Kidney (tissue), 14 donors: ENCODE measurements around the gene TTC13. TPM values are rescaled to one million over a fixed set of nuclear protein-coding genes. Genes with fewer than 3 reads are reported as not detected.
A peak's percentile ranks its signal among the peaks of the same experiment; 100 is the strongest.

Experiments used
- DNase-seq, 5 donors: peaks; one replicate each; pipeline ENCODE4 v3.0.0-alpha.2; 2013 to 2020
- FAIRE-seq: peaks from 2 replicates; lab custom pipeline; 2012; peaks lifted over from hg19 to GRCh38; lab: Jason Lieb, UNC
- H3K27ac ChIP-seq, 2 donors: one replicate each; pipeline ENCODE4 v1.7.0; 2013; ENCODE audit warnings: low read depth in 2 of 2, low read length in 2 of 2, inconsistent platforms in 1 of 2
- H3K27me3 ChIP-seq: one replicate; pipeline ENCODE4 v1.7.1; 2013; ENCODE audit warnings: low read length, inconsistent platforms; ENCODE audit not compliant: control insufficient read depth, insufficient read depth
- H3K36me3 ChIP-seq, 3 donors: one replicate each; pipeline versions ENCODE4 v1.7.0 to v1.7.1; 2013; ENCODE audit warnings: low read length in 3 of 3, control low read depth in 1 of 3, inconsistent platforms in 1 of 3; ENCODE audit not compliant: insufficient read depth in 3 of 3, control insufficient read depth in 2 of 3
- H3K4me1 ChIP-seq, 3 donors: one replicate each; pipeline versions ENCODE4 v1.7.0 to v1.7.1; 2013; ENCODE audit warnings: low read length in 3 of 3, inconsistent platforms in 1 of 3, low read depth in 1 of 3; ENCODE audit not compliant: control insufficient read depth in 2 of 3, insufficient read depth in 2 of 3
- H3K4me3 ChIP-seq, 3 donors: one replicate each; pipeline versions ENCODE4 v1.7.0 to v1.8.1; 2013; ENCODE audit warnings: low read length in 3 of 3, control low read depth in 1 of 3, inconsistent platforms in 1 of 3
- H3K9ac ChIP-seq, 3 donors: one replicate each; pipeline versions ENCODE4 v1.7.0 to v1.7.1; 2013; ENCODE audit warnings: low read length in 3 of 3, control low read depth in 1 of 3, inconsistent platforms in 1 of 3
- H3K9me3 ChIP-seq, 3 donors: one replicate each; pipeline versions ENCODE4 v1.7.0 to v1.7.1; 2013; ENCODE audit warnings: low read length in 3 of 3, control low read depth in 1 of 3, inconsistent platforms in 1 of 3; ENCODE audit not compliant: control insufficient read depth in 2 of 3, insufficient read depth in 1 of 3
- intact Hi-C: fragments of 100-400 bp; cut with DNase I; formaldehyde crosslinking; loops from one replicate; pipeline ENCODE4 v1.11.1; 2022
- polyA plus RNA-seq: library from polyadenylated mRNA; stranded (reverse); fragments of 350-450 nt; fragmentation: Illumina TruSeq; extraction: RNeasy Lipid Tissue Mini Kit (QIAGEN cat#74804); gene quantifications from one replicate; pipeline ENCODE4 v1.2.3, GENCODE V29; 2014; ENCODE audit warnings: low read depth, low replicate concordance; ENCODE audit not compliant: insufficient read depth
- total RNA-seq: library from RNA; stranded (reverse); fragmentation: NEBNext Ultra II Directional; extraction: Animal tissue kit (Norgen Biotek cat#: 25700); gene quantifications from one replicate; pipeline ENCODE4 v1.2.1, GENCODE V29; 2021
- TF ChIP-seq, protein P1 (sequence below): IDR thresholded peaks from 3 replicates; pipeline ENCODE4 v1.5.1; 2012; ENCODE audit warnings: mild to moderate bottlenecking, moderate library complexity, borderline replicate concordance; ENCODE audit not compliant: insufficient read depth; ENCODE audit errors: extremely low read depth
- donor health status: control.
- donor health status: control.
- donor health status: control.
- donor health status: control.
- donor health status: control.
- donor health status: DM: yes; HTN: yes; CAD: no.
- donor health status: Normal renal cell carcinoma (clear cell type).

The TTC13 gene
- total and polyA plus RNA-seq, 2 donors from 2014 or later: 4.2 to 15.6 TPM

- TF ChIP-seq, protein P1, sequence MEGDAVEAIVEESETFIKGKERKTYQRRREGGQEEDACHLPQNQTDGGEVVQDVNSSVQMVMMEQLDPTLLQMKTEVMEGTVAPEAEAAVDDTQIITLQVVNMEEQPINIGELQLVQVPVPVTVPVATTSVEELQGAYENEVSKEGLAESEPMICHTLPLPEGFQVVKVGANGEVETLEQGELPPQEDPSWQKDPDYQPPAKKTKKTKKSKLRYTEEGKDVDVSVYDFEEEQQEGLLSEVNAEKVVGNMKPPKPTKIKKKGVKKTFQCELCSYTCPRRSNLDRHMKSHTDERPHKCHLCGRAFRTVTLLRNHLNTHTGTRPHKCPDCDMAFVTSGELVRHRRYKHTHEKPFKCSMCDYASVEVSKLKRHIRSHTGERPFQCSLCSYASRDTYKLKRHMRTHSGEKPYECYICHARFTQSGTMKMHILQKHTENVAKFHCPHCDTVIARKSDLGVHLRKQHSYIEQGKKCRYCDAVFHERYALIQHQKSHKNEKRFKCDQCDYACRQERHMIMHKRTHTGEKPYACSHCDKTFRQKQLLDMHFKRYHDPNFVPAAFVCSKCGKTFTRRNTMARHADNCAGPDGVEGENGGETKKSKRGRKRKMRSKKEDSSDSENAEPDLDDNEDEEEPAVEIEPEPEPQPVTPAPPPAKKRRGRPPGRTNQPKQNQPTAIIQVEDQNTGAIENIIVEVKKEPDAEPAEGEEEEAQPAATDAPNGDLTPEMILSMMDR: no peak
- FAIRE-seq (no peak), DNase-seq (peak; percentile 37 to 74 (median 55))
- intact Hi-C loops: no loop called here
- Histone ChIP-seq H3K36me3 (no peaks in the 10 kb centered on the region), H3K4me3 (no peak overlapping the region), H3K27ac (peak overlapping the region in 1 of 2 donors; percentile 0), H3K27me3 (no peaks in the 10 kb centered on the region), H3K9ac (no peak overlapping the region), H3K4me1 (peaks cover 0 to 31% (median 21%) of the 10 kb centered on the region in 3 donors), H3K9me3 (no peaks in the 10 kb centered on the region)
These were observed 119.5 kb downstream of the TTC13 start for GRCh38 chr1:230858918-230859729.

GRCh38 chr1:230858236-230858820, 120.3 kb downstream of the TTC13 start:
- TF ChIP-seq, protein P1: no peak
- FAIRE-seq (no peak), DNase-seq (peak in 2 of 5 donors; percentile 23 to 29)
- peaks cover 0 to 28% (median 17%) of the 10 kb centered on the region in 3 donors for H3K4me1 ChIP-seq
- intact Hi-C loops: no loop called here
- H3K9me3 ChIP-seq: no peaks in the 10 kb centered on the region
- no peak overlapping the region for H3K9ac ChIP-seq
- H3K36me3 ChIP-seq: no peaks in the 10 kb centered on the region
- H3K27ac ChIP-seq: peak overlapping the region in 1 of 2 donors; percentile 0
- no peaks in the 10 kb centered on the region for H3K27me3 ChIP-seq
- no peak overlapping the region for H3K4me3 ChIP-seq

DNA sequence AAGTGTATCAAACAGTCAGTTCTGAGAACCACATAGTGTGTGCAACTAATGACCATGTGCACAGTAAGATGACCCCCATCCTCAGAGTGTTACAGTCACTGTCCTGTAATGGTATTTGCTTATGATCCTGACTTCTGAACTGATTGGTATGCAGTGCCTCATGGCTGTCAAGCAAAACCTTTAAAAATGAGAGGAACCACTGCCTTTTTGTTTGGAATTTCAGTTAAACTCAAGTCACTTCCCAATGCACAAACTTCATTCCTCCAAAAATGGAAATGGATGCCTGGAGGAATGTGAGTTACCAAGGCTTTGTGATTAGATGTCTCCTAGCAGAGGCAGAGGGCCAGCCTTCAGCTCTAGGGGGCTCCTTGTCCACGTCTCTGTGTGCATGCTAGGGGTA, 120.8 kb downstream of the TTC13 start:
- intact Hi-C loops: no loop called here
- FAIRE-seq (no peak), DNase-seq (peak in 2 of 5 donors; percentile 12 to 34)
- no peak overlapping the region for H3K4me3 ChIP-seq
- H3K9ac ChIP-seq: no peak overlapping the region
- H3K27me3 ChIP-seq: no peaks in the 10 kb centered on the region
- peaks cover 0 to 2% (median 0%) of the 10 kb centered on the region in 3 donors for H3K9me3 ChIP-seq
- TF ChIP-seq, protein P1: no peak
- H3K36me3 ChIP-seq: peaks cover 0 to 2% (median 0%) of the 10 kb centered on the region in 3 donors
- peaks cover 0 to 23% (median 14%) of the 10 kb centered on the region in 3 donors for H3K4me1 ChIP-seq
- H3K27ac ChIP-seq: no peak overlapping the region
